COR-L47 (cell line): ENCODE measurements around the gene KLHL30.

Source experiments
- DNase-seq: peaks from one replicate; lab custom pipeline; 2025; lab: John Stamatoyannopoulos, UW

Gene KLHL30

GRCh38 chr2:238187618-238188548 is 49.4 kb downstream of the KLHL30 start:
- DNase-seq: no peak

- DNase-seq: no peak
Measured at GRCh38 chr2:238190445-238190844, 52.0 kb downstream of the KLHL30 start.
